Measurements from ENCODE around the gene MED27. TPM values are rescaled to one million over a fixed set of nuclear protein-coding genes. Genes with fewer than 3 reads are reported as not detected.

Gene MED27
- total RNA-seq, 1 donor from 2014 or later = 28.2 TPM

GRCh38 chr9:132114102-132114707, 34.5 kb upstream of the MED27 start:
- Mint-ChIP-seq H3K36me3 (ENCODE audit: low read depth) (peaks cover 4% of the 10 kb centered on the region), H3K27me3 (ENCODE audit: low read depth) (peaks cover 72% of the 10 kb centered on the region), H3K4me3 (ENCODE audit: unreplicated experiment) (no peak overlapping the region), H3K27ac (ENCODE audit: unreplicated experiment) (no peak overlapping the region), H3K9me3 (ENCODE audit: low read depth) (no peaks in the 10 kb centered on the region), H3K4me1 (ENCODE audit: low read depth) (no peaks in the 10 kb centered on the region)
- no peak for TF ChIP-seq CTCF (IDR thresholded peaks at IDR 0.05)
- no peak for DNase-seq (ENCODE audit: low spot score)

- Mint-ChIP-seq H3K27ac (ENCODE audit: unreplicated experiment) (no peak overlapping the region), H3K27me3 (ENCODE audit: low read depth) (peaks cover 68% of the 10 kb centered on the region), H3K36me3 (ENCODE audit: low read depth) (peaks cover 4% of the 10 kb centered on the region), H3K4me1 (ENCODE audit: low read depth) (no peaks in the 10 kb centered on the region), H3K9me3 (ENCODE audit: low read depth) (no peaks in the 10 kb centered on the region), H3K4me3 (ENCODE audit: unreplicated experiment) (no peak overlapping the region)
- TF ChIP-seq CTCF (IDR thresholded peaks at IDR 0.05) = no peak
- no peak for DNase-seq (ENCODE audit: low spot score)
Measured at GRCh38 chr9:132109291-132109690, 29.6 kb upstream of the MED27 start.

- no peak overlapping the region for H3K27ac Mint-ChIP-seq (ENCODE audit: unreplicated experiment)
- H3K9me3 Mint-ChIP-seq (ENCODE audit: low read depth) = no peaks in the 10 kb centered on the region
- peaks cover 4% of the 10 kb centered on the region for H3K36me3 Mint-ChIP-seq (ENCODE audit: low read depth)
- H3K27me3 Mint-ChIP-seq (ENCODE audit: low read depth) = peaks cover 62% of the 10 kb centered on the region
- TF ChIP-seq CTCF (IDR thresholded peaks at IDR 0.05) = no peak
- DNase-seq (ENCODE audit: low spot score) = no peak
- no peaks in the 10 kb centered on the region for H3K4me1 Mint-ChIP-seq (ENCODE audit: low read depth)
- no peak overlapping the region for H3K4me3 Mint-ChIP-seq (ENCODE audit: unreplicated experiment)
Measured at GRCh38 chr9:132108728-132109127, 29.1 kb upstream of the MED27 start.

- no peak for DNase-seq (ENCODE audit: low spot score)
- TF ChIP-seq CTCF (IDR thresholded peaks at IDR 0.05) = no peak
- Mint-ChIP-seq H3K9me3 (ENCODE audit: low read depth) (peaks cover 3% of the 10 kb centered on the region), H3K36me3 (ENCODE audit: low read depth) (peaks cover 2% of the 10 kb centered on the region), H3K27me3 (ENCODE audit: low read depth) (peaks cover 29% of the 10 kb centered on the region), H3K4me3 (ENCODE audit: unreplicated experiment) (no peak overlapping the region), H3K27ac (ENCODE audit: unreplicated experiment) (no peak overlapping the region), H3K4me1 (ENCODE audit: low read depth) (no peaks in the 10 kb centered on the region)
Measured at GRCh38 chr9:132099741-132100407, 20.2 kb upstream of the MED27 start.

- TF ChIP-seq CTCF (IDR thresholded peaks at IDR 0.05) = no peak
- Mint-ChIP-seq H3K9me3 (ENCODE audit: low read depth) (peaks cover 3% of the 10 kb centered on the region), H3K36me3 (ENCODE audit: low read depth) (peaks cover 2% of the 10 kb centered on the region), H3K27me3 (ENCODE audit: low read depth) (peaks cover 29% of the 10 kb centered on the region), H3K4me3 (ENCODE audit: unreplicated experiment) (no peak overlapping the region), H3K4me1 (ENCODE audit: low read depth) (peaks cover 4% of the 10 kb centered on the region), H3K27ac (ENCODE audit: unreplicated experiment) (no peak overlapping the region)
- no peak for DNase-seq (ENCODE audit: low spot score)
Measured at GRCh38 chr9:132099167-132099566, 19.5 kb upstream of the MED27 start.

All from chondrocyte (in vitro differentiated cells).